Activated T-cell treated with anti-CD3 and anti-CD28 coated beads, Interleukin-2, amount 50 U/mL, for 4 hours (primary cell): ENCODE measurements around the gene IL12RB1. TPM values are rescaled to one million over a fixed set of nuclear protein-coding genes. Genes with fewer than 3 reads are reported as not detected.

Source experiments
- ATAC-seq, 2 donors: fragments of 200-7000 bp; cut with Tn5 transposase; one replicate each; pipeline ENCODE4 v1.10.0; 2021
- DNase-seq: peaks from one replicate; pipeline ENCODE4 v3.0.0-alpha.2; 2020
- H3K27me3 Mint-ChIP-seq: one replicate; pipeline ENCODE4 v1.8.0; 2021; ENCODE audit warnings: low read depth, mixed read lengths
- H3K36me3 Mint-ChIP-seq: one replicate; pipeline ENCODE4 v1.8.0; 2022; ENCODE audit warnings: mixed read lengths; ENCODE audit not compliant: insufficient read depth
- H3K4me1 Mint-ChIP-seq: one replicate; pipeline ENCODE4 v1.8.0; 2021; ENCODE audit warnings: low read depth, mixed read lengths
- H3K4me3 Mint-ChIP-seq: one replicate; pipeline ENCODE4 v1.8.0; 2021; ENCODE audit warnings: mild to moderate bottlenecking, moderate library complexity, mixed read lengths
- H3K9me3 Mint-ChIP-seq: one replicate; pipeline ENCODE4 v1.8.0; 2021; ENCODE audit warnings: mixed read lengths
- total RNA-seq, 3 donors: library from RNA; stranded (reverse); gene quantifications; one replicate each; pipeline ENCODE4 v1.2.1, GENCODE V29; 2021

IL12RB1 gene
- total RNA-seq = 10 to 100 TPM; 10.4 to 16.1 (median 14.8) TPM

GRCh38 chr19:18086590-18087138 is at the start of gene IL12RB1:
Gene IL12RB1 (minus strand): TSS chr19:18086934. CDS start chr19:18086823, 111 bp downstream.
- ATAC-seq (peak; percentile 59 to 62), DNase-seq (no peak)
- Mint-ChIP-seq H3K36me3 (peaks cover 11% of the 10 kb centered on the region), H3K27me3 (no peaks in the 10 kb centered on the region), H3K4me1 (peaks cover 70% of the 10 kb centered on the region), H3K9me3 (no peaks in the 10 kb centered on the region), H3K4me3 (peak within 1 kb of the TSS; percentile 92)

DNA sequence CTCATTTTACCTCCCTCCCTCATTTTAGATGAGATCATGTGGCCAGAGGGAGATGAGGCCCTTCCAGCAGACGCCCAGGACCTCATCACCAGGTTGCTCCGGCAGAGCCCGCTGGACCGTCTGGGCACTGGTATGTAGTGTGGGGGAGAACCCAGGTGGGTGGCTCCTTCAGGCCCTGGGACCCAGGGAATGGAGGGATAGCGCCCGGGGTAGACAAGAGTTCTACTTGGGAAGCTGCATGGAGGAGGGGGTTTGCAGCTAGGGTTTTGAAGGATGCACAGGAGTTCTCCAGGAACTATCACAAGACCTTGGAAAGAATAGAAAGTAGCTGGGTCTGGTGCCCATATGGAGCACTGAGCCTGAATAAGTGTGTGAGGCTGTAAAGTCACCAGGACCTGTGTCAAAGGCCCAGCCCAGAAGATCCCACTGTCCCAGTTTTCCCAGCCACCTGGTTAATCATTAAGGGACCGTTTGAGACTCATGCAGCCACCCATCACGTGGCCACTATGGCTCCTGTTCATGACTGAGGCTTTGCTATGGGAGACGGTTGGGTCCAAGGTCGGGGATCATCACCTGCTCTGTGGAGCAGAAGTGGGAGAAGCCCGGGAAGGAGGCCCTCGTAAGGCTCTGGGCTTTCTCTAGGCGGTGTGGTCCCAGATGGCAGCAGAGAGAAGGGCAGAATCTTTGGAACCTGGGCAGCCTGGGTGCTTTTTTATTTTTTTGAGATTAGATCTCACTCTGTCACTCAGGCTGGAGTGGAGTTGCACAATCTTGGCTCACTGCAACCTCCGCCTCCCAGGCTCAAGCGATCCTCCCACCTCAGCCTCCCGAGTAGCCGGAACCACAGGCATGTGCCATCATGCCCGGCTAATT is 49.2 kb upstream of the IL12RB1 start:
- ATAC-seq (no peak), DNase-seq (no peak)
- Mint-ChIP-seq H3K4me1 (no peaks in the 10 kb centered on the region), H3K9me3 (no peaks in the 10 kb centered on the region), H3K27me3 (no peaks in the 10 kb centered on the region), H3K36me3 (peaks cover 24% of the 10 kb centered on the region), H3K4me3 (no peak overlapping the region)

DNA sequence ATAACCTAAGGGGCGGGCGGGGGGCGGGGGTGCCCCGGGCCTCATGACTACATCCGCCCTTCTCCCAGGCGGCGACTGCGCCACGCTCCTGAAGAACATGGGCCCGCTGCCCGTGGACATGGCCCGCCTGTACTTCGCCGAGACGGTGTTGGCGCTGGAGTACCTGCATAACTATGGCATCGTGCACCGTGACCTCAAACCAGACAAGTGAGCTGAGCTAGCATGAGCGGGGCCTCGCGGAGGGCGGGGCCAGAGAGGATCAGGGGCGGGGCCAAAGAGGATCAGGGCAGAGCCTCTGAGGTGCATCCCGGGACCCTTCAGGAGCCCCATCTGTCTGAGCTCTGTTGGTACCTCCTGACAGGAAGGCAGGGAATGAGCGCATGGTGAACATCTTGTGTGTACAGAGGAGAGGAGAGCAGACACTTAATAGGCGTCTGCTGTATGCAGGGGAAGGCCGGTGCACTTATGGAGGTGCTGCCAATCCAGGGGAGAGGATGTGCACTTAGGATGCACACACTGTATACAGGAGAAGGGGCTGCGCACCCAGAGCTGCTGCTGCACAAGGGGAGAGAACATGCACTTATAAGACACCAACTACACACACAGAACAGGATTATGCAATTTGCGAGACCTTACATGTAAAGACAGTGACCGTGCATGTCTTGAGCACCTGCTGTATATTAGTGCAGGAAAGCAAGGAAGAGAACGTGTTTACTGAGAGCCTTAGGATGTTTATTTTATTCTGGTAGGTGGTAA is 45.3 kb upstream of the IL12RB1 start:
- Mint-ChIP-seq H3K4me1 (peaks cover 1% of the 10 kb centered on the region), H3K9me3 (no peaks in the 10 kb centered on the region), H3K27me3 (no peaks in the 10 kb centered on the region), H3K36me3 (peaks cover 22% of the 10 kb centered on the region), H3K4me3 (no peak overlapping the region)
- DNase-seq (no peak), ATAC-seq (peak in 1 of 2 donors; percentile 32)

GRCh38 chr19:18130523-18131242 is 43.9 kb upstream of the IL12RB1 start:
- no peaks in the 10 kb centered on the region for H3K27me3 Mint-ChIP-seq
- ATAC-seq (no peak), DNase-seq (no peak)
- no peak overlapping the region for H3K4me3 Mint-ChIP-seq
- H3K4me1 Mint-ChIP-seq = peaks cover 1% of the 10 kb centered on the region
- H3K36me3 Mint-ChIP-seq = peaks cover 21% of the 10 kb centered on the region
- no peaks in the 10 kb centered on the region for H3K9me3 Mint-ChIP-seq

DNA sequence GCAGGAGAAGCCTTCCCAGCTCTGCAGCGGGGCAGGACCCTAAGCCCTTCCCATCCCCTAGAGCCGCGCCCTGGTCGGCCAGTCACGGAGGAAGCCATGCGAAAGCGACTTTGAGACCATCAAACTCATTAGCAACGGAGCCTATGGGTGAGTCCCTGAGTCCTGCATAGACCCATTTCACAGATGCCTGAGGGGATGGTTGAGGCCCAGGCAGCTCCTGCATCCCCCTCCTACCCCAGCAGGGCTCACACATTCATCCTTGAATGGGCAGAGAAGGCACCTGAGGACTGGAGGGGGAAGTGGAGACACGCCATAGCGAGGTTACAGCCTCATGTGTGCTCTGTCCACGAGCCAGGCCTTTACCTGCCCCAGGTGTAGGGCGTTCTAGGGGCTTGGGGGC is 42.1 kb upstream of the IL12RB1 start:
- Mint-ChIP-seq H3K4me3 (no peak overlapping the region), H3K36me3 (peaks cover 22% of the 10 kb centered on the region), H3K27me3 (no peaks in the 10 kb centered on the region), H3K4me1 (peaks cover 1% of the 10 kb centered on the region), H3K9me3 (no peaks in the 10 kb centered on the region)
- ATAC-seq (no peak), DNase-seq (no peak)

- no peaks in the 10 kb centered on the region for H3K27me3 Mint-ChIP-seq
- H3K4me1 Mint-ChIP-seq = peaks cover 1% of the 10 kb centered on the region
- peaks cover 28% of the 10 kb centered on the region for H3K36me3 Mint-ChIP-seq
- H3K4me3 Mint-ChIP-seq = no peak overlapping the region
- H3K9me3 Mint-ChIP-seq = no peaks in the 10 kb centered on the region
- ATAC-seq (peak in 1 of 2 donors; percentile 25), DNase-seq (no peak)
Observed at GRCh38 chr19:18128044-18128443, 41.3 kb upstream of the IL12RB1 start.

DNA sequence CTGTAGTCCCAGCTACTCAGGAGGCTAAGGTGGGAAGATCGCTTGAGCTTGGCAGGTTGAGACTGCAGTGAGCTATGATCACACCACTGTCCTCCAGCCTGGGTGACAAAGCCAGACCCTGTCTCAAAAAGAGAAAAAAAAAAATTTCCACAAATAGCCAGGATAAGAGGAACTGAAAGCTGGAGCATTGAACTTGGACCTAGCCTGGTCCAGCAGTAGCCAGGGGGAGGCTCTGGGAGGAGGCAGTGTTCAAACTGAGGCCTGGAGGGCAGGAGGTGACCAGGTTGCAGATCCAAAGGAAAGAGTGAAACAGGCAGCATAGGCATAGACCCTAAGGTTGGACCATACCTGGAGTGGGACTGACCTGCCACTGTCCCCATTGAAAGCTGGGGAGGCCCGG is 39.4 kb upstream of the IL12RB1 start:
- no peak for DNase-seq
- no peaks in the 10 kb centered on the region for H3K9me3 Mint-ChIP-seq
- no peak overlapping the region for H3K4me3 Mint-ChIP-seq
- H3K36me3 Mint-ChIP-seq = peaks cover 22% of the 10 kb centered on the region
- no peak for ATAC-seq
- H3K27me3 Mint-ChIP-seq = no peaks in the 10 kb centered on the region
- H3K4me1 Mint-ChIP-seq = peaks cover 1% of the 10 kb centered on the region

DNA sequence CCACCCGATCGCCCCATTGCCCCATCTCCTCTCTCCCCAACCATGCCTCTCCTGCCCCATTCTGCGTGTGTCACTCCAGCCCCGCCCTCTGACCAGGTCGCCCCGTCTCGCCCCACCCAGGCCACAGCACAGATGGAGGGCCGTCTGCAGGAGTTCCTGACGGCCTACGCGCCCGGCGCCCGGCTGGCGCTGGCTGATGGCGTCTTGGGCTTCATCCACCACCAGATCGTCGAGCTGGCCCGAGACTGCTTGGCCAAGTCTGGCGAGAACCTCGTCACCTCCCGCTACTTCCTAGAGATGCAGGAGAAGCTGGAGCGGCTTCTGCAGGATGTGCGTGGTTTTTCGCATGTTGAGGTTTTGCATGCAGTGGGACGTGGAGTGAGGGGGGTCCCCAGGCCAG is 37.1 kb upstream of the IL12RB1 start:
- no peaks in the 10 kb centered on the region for H3K9me3 Mint-ChIP-seq
- no peak for DNase-seq

GRCh38 chr19:18122860-18123795 is 36.4 kb upstream of the IL12RB1 start:
- ATAC-seq = no peak

More for the DNA sequence above, 37.1 kb upstream of the IL12RB1 start:
- H3K27me3 Mint-ChIP-seq = no peaks in the 10 kb centered on the region
- no peak for ATAC-seq
- H3K36me3 Mint-ChIP-seq = peaks cover 20% of the 10 kb centered on the region
- peaks cover 20% of the 10 kb centered on the region for H3K4me1 Mint-ChIP-seq
- H3K4me3 Mint-ChIP-seq = no peak overlapping the region

DNA sequence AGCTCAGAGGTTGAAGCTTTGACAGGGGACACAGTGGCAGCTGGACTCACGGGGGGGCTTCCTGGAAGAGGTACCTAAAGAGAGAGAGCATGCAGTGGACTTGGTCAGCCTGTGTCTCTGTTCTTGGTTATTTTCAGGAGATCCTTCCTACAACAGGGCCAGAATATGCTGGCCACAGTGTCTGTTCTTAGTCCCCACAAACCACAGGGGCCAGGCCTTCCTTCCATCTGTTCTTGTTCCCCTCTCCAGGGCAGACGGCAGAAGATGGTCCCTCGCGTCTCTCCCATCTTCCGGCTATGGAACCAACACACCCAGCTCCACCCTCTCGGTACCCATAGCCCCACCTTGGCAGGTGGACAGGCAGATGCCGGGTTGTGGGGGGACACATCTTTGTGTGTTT is 35.7 kb upstream of the IL12RB1 start:
- H3K9me3 Mint-ChIP-seq = no peaks in the 10 kb centered on the region
- H3K4me3 Mint-ChIP-seq = no peak overlapping the region
- H3K36me3 Mint-ChIP-seq = peaks cover 15% of the 10 kb centered on the region
- H3K4me1 Mint-ChIP-seq = peaks cover 28% of the 10 kb centered on the region
- DNase-seq (no peak), ATAC-seq (no peak)
- no peaks in the 10 kb centered on the region for H3K27me3 Mint-ChIP-seq

More at GRCh38 chr19:18122860-18123795, 36.4 kb upstream of the IL12RB1 start:
- H3K27me3 Mint-ChIP-seq = no peaks in the 10 kb centered on the region
- H3K4me1 Mint-ChIP-seq = peaks cover 26% of the 10 kb centered on the region
- no peak for DNase-seq
- H3K9me3 Mint-ChIP-seq = no peaks in the 10 kb centered on the region
- H3K4me3 Mint-ChIP-seq = no peak overlapping the region
- peaks cover 15% of the 10 kb centered on the region for H3K36me3 Mint-ChIP-seq

DNA sequence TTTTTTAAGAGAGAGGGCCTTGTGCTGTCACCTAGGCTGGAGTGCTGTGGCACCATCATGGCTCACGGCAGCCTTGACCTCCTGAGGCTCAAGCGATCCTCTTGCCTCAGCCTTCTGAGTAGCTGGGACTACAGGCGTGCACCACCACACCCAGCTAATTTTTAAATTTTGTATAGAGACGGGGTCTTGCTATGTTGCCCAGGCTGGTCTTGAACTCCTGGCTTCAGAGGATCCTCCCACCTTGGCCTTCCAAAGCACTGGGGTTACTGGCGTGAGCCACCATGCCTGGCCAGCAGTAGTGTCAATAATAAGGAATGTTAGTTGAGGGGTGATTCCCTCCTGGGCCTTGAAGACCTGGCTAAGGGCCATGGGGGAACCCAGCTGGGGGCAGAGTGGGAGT is 34.4 kb upstream of the IL12RB1 start:
- Mint-ChIP-seq H3K4me1 (peaks cover 32% of the 10 kb centered on the region), H3K36me3 (peaks cover 15% of the 10 kb centered on the region), H3K27me3 (no peaks in the 10 kb centered on the region), H3K4me3 (no peak overlapping the region), H3K9me3 (no peaks in the 10 kb centered on the region)
- ATAC-seq (no peak), DNase-seq (no peak)

DNA sequence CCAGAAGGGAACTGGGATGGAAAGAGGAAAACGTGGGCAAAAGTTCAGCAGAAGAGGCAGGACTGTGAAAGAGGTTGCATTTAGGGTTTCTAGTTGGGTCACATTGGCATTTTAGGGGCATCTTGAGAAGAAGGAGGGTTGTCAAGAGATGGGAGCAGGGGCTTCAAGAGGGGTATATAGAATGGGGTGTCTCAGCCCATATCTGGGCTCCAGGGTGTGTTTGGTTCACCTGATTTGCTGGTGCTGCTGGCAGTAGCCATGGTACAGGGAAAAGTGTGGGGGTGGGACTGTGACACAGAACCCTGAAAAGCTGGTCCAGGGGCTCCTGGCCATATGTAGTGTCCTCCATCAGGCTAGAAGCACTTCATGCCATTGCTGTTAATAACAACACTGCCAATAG is 33.4 kb upstream of the IL12RB1 start:
- no peaks in the 10 kb centered on the region for H3K9me3 Mint-ChIP-seq
- ATAC-seq = no peak
- no peaks in the 10 kb centered on the region for H3K27me3 Mint-ChIP-seq
- peaks cover 32% of the 10 kb centered on the region for H3K4me1 Mint-ChIP-seq
- DNase-seq = no peak
- peaks cover 12% of the 10 kb centered on the region for H3K36me3 Mint-ChIP-seq
- H3K4me3 Mint-ChIP-seq = peak overlapping the region; percentile 82

GRCh38 chr19:18119717-18120105 is 33.0 kb upstream of the IL12RB1 start:
- DNase-seq = peak; percentile 65
- no peaks in the 10 kb centered on the region for H3K9me3 Mint-ChIP-seq
- peaks cover 32% of the 10 kb centered on the region for H3K4me1 Mint-ChIP-seq
- peak overlapping the region; percentile 82 for H3K4me3 Mint-ChIP-seq
- peaks cover 12% of the 10 kb centered on the region for H3K36me3 Mint-ChIP-seq
- H3K27me3 Mint-ChIP-seq = no peaks in the 10 kb centered on the region
- peak; percentile 9 to 26 for ATAC-seq
